ENCODE data around the gene CD81.
"Not testable (repeated sequence)": the region's sequence is repeated elsewhere in the genome, so short reads cannot be mapped to it uniquely, and the experiment has no call there.

Gene CD81

DNA sequence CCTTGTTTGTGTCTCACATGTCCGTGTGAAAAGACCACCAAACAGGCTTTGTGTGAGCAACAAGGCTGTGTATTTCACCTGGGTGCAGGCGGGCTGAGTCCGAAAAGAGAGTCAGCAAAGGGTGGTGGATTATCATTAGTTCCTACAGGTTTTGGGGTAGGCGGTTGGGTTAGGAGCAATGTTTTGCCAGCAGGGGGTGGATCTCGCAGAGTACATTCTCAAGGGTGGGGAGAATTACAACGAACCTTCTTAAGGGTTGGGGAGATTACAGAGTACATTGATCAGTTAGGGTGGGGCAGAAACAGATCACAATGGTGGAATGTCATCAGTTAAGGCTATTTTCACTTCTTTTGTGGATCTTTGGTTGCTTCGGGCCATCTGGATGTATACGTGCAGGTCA is 38.4 kb upstream of the CD81 start:
- H3F3A ChIP-seq (ENCODE audit: insufficient read depth); H3K36me3 ChIP-seq (ENCODE audit: low read length); H3K27me3 ChIP-seq (ENCODE audit: low read length); H2AFZ ChIP-seq (ENCODE audit: low read depth, low read length, severe bottlenecking); H3K9ac ChIP-seq (ENCODE audit: low read length); H3K4me2 ChIP-seq (ENCODE audit: low read depth, low read length, poor library complexity, severe bottlenecking); H3K79me2 ChIP-seq (ENCODE audit: insufficient read depth, low read length); H4K20me1 ChIP-seq (ENCODE audit: low read depth, low read length); H3K27ac ChIP-seq (ENCODE audit: low read depth, low read length); H3K9me2 ChIP-seq (replicated peaks; ENCODE audit: insufficient read depth, low read length); H3K4me3 ChIP-seq (ENCODE audit: insufficient read depth, low read length, poor library complexity, severe bottlenecking): not testable (repeated sequence)
- peaks cover 12% of the 10 kb centered on the region; the same call in 1 of the 2 replicates for H3K9me3 ChIP-seq (ENCODE audit: insufficient read depth, low read length)

DNA sequence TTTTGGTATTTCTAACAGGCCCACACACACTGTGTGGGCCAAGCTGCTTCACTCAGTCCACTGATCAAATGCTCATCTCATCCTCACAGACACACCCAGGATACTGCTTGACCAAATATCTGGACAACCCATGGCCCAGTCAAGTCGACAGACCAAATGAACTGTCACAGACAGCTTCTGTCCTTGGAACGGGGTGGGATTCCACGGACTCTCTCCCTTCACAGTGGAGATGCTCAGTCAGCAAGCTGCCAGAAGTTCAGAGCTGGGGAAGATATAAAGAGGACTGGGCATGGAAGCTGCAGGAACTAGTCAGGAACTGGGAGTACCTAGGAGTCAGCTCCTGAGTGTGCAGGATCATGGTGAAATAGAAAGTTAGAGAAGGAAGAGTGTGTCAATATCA is 34.6 kb upstream of the CD81 start:
- Histone ChIP-seq H3K9me2 (replicated peaks; ENCODE audit: insufficient read depth, low read length) (no peaks in the 10 kb centered on the region), H2AFZ (ENCODE audit: low read depth, low read length, severe bottlenecking) (no peak overlapping the region), H3K27me3 (ENCODE audit: low read length) (0 out of 2 replicates have a peak, but pooled peaks cover 5% of the 10 kb centered on the region), H3F3A (ENCODE audit: insufficient read depth) (no peaks in the 10 kb centered on the region), H3K4me2 (ENCODE audit: low read depth, low read length, poor library complexity, severe bottlenecking) (no peak overlapping the region), H3K9ac (ENCODE audit: low read length) (no peak overlapping the region), H3K9me3 (ENCODE audit: insufficient read depth, low read length) (peaks cover 12% of the 10 kb centered on the region; the same call in 1 of the 2 replicates), H3K27ac (ENCODE audit: low read depth, low read length) (no peak overlapping the region), H3K79me2 (ENCODE audit: insufficient read depth, low read length) (no peaks in the 10 kb centered on the region), H4K20me1 (ENCODE audit: low read depth, low read length) (no peaks in the 10 kb centered on the region), H3K4me3 (ENCODE audit: insufficient read depth, low read length, poor library complexity, severe bottlenecking) (no peak overlapping the region), H3K36me3 (ENCODE audit: low read length) (no peaks in the 10 kb centered on the region)
- TF ChIP-seq EZH2phosphoT487 (conservative IDR thresholded peaks at IDR 0.05; ENCODE audit: low read length) (no peak), CTCF (IDR thresholded peaks at IDR 0.05; ENCODE audit: insufficient read depth, low read length, poor library complexity, severe bottlenecking) (no peak)

DNA sequence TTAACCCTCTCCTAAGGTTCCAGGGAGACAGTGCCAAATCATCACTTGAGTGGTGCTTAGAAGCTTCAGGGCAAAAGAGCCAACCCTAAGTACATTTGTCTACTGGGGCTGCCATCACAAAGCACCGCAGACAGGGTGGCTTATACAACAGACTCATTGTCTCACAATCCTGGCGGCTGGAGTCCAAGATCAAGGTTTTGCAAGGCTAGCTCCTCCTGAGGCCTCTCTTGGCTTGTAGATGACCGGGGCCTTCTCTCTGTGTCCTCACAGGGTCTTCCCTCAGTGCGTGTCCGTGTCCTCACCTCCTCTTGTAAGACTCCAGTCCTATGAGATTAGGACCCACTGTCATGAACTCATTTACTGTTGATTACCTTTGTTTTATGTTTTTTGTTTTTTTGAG is 34.1 kb upstream of the CD81 start:
- Histone ChIP-seq H3K4me3 (ENCODE audit: insufficient read depth, low read length, poor library complexity, severe bottlenecking) (no peak overlapping the region), H4K20me1 (ENCODE audit: low read depth, low read length) (no peaks in the 10 kb centered on the region), H3K27me3 (ENCODE audit: low read length) (0 out of 2 replicates have a peak, but pooled peaks cover 5% of the 10 kb centered on the region), H3K36me3 (ENCODE audit: low read length) (no peaks in the 10 kb centered on the region), H3K4me2 (ENCODE audit: low read depth, low read length, poor library complexity, severe bottlenecking) (no peak overlapping the region), H2AFZ (ENCODE audit: low read depth, low read length, severe bottlenecking) (no peak overlapping the region), H3F3A (ENCODE audit: insufficient read depth) (no peaks in the 10 kb centered on the region), H3K27ac (ENCODE audit: low read depth, low read length) (no peak overlapping the region), H3K9me3 (ENCODE audit: insufficient read depth, low read length) (peaks cover 12% of the 10 kb centered on the region; the same call in 1 of the 2 replicates), H3K79me2 (ENCODE audit: insufficient read depth, low read length) (no peaks in the 10 kb centered on the region), H3K9ac (ENCODE audit: low read length) (no peak overlapping the region), H3K9me2 (replicated peaks; ENCODE audit: insufficient read depth, low read length) (no peaks in the 10 kb centered on the region)
- TF ChIP-seq CTCF (IDR thresholded peaks at IDR 0.05; ENCODE audit: insufficient read depth, low read length, poor library complexity, severe bottlenecking) (no peak), EZH2phosphoT487 (conservative IDR thresholded peaks at IDR 0.05; ENCODE audit: low read length) (no peak)

- Histone ChIP-seq H3K36me3 (ENCODE audit: low read length) (no peaks in the 10 kb centered on the region), H3K9ac (ENCODE audit: low read length) (no peak overlapping the region), H3K27ac (ENCODE audit: low read depth, low read length) (no peak overlapping the region), H3K9me2 (replicated peaks; ENCODE audit: insufficient read depth, low read length) (no peaks in the 10 kb centered on the region), H2AFZ (ENCODE audit: low read depth, low read length, severe bottlenecking) (no peak overlapping the region), H4K20me1 (ENCODE audit: low read depth, low read length) (no peaks in the 10 kb centered on the region), H3K4me2 (ENCODE audit: low read depth, low read length, poor library complexity, severe bottlenecking) (no peak overlapping the region), H3K4me3 (ENCODE audit: insufficient read depth, low read length, poor library complexity, severe bottlenecking) (no peak overlapping the region), H3K27me3 (ENCODE audit: low read length) (0 out of 2 replicates have a peak, but pooled peaks cover 5% of the 10 kb centered on the region), H3K79me2 (ENCODE audit: insufficient read depth, low read length) (no peaks in the 10 kb centered on the region), H3F3A (ENCODE audit: insufficient read depth) (no peaks in the 10 kb centered on the region), H3K9me3 (ENCODE audit: insufficient read depth, low read length) (peaks cover 12% of the 10 kb centered on the region; the same call in 1 of the 2 replicates)
- TF ChIP-seq EZH2phosphoT487 (conservative IDR thresholded peaks at IDR 0.05; ENCODE audit: low read length) (no peak), CTCF (IDR thresholded peaks at IDR 0.05; ENCODE audit: insufficient read depth, low read length, poor library complexity, severe bottlenecking) (no peak)
Observed at GRCh38 chr11:2343502-2343901, 33.6 kb upstream of the CD81 start.

Data from SU-DHL-6 (cell line).